ENCODE data around the gene CGNL1.

DNA sequence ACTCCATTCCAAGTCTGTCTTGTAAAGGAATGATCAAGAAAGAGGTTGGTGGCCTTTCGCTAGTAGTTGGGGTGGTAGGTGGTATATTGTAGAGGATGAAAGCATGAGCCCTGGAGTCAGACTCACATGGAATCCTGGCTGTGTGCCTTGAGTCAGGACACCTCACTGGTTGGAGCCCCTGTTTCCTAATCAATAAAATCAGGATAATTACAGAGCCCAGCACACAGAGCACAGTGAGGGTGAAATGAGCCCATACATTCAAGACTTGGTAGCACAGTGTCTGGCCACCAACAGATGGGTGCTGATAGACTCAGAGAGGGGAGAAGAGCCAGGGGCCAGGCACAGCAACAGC lies 120.3 kb downstream of the CGNL1 start:
- TF ChIP-seq, protein P1, sequence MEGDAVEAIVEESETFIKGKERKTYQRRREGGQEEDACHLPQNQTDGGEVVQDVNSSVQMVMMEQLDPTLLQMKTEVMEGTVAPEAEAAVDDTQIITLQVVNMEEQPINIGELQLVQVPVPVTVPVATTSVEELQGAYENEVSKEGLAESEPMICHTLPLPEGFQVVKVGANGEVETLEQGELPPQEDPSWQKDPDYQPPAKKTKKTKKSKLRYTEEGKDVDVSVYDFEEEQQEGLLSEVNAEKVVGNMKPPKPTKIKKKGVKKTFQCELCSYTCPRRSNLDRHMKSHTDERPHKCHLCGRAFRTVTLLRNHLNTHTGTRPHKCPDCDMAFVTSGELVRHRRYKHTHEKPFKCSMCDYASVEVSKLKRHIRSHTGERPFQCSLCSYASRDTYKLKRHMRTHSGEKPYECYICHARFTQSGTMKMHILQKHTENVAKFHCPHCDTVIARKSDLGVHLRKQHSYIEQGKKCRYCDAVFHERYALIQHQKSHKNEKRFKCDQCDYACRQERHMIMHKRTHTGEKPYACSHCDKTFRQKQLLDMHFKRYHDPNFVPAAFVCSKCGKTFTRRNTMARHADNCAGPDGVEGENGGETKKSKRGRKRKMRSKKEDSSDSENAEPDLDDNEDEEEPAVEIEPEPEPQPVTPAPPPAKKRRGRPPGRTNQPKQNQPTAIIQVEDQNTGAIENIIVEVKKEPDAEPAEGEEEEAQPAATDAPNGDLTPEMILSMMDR (IDR thresholded peaks at IDR 0.05), result no peak
- TF ChIP-seq EP300 (IDR thresholded peaks at IDR 0.05) (no peak), POLR2A (IDR thresholded peaks at IDR 0.05; ENCODE audit: low read depth) (no peak)

Measured in esophagus muscularis mucosa (tissue), 4 donors.